HK-2 (cell line): Measurements from ENCODE around the gene NUBP2.

Experiments
- DNase-seq: peaks from one replicate; pipeline ENCODE4 v3.0.0-alpha.2; 2018; ENCODE audit not compliant: unreplicated experiment

Gene NUBP2

DNA sequence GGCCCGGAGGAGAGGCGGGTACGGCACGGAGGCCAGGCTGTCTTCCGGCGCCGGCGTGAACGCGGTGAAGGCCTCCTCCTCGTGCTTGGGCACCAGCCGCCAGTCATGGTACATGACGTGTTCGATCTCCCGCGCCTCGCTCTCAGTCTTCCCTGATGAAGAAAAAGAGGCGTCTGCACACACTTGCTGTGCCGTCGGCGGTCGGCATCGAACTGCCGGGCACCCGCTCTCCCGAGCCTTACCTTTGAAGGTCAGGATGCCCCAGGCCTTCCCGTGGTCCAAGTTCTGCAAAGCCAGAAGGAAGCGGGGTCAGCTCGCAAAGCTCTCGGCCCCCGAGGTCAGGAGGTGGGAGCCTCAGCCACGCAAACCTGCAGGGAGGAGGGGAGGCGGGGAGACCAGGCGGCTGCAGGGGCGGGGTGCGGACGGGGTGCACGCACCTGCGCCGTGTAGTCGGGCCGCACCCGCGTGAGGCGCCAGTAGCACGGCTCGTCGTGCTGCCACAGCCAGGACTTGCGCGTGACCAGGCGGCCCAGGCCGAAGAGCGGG is 10.3 kb upstream of the NUBP2 start, which contains the start of gene EME2:
Gene EME2 (plus strand): TSS at position 449 of the 546 bp plus-strand sequence. CDS start 418 bp downstream, outside the sequence.
- DNase-seq: peak; percentile 36

DNA sequence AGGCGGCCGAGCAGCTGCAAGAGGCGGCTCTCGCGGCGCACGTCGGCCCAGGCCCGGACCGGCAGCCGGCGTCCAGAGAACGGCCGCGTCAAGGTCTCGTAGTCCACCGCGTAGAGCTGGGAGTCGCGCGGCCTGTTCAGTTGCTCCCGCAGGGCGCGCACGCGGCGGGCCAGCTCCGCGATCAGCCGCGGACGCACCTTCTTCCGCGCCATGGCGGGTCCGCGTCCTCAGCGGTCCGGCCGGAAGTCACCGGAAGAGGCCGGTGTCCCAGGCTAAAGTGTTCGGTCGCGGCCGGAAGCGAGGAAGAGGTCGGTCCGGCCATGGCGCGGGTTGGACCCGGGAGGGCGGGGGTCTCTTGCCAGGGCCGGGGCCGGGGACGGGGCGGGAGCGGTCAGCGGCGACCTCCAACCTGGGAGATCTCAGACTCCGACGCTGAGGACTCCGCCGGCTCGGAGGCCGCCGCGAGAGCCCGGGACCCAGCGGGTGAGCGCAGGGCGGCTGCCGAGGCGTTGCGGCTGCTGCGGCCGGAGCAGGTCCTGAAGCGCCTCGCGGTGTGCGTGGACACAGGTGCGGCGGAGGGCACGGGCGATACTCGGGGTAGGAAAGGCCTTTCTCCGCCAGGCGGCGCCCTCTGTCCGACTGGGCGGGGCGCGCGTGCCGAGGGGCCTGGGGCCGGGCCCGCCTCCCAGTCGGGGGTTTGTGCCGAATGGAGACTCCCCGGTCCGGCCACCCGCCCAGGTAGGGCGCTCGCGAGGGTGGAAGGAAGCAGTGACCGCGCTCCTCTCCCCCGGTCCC is 9.7 kb upstream of the NUBP2 start, which contains the start of gene MRPS34:
Gene MRPS34 (minus strand): TSS at position 227 of the 795 bp plus-strand sequence. CDS start 15 bp downstream, at position 212.
- peak; percentile 80 for DNase-seq

DNA sequence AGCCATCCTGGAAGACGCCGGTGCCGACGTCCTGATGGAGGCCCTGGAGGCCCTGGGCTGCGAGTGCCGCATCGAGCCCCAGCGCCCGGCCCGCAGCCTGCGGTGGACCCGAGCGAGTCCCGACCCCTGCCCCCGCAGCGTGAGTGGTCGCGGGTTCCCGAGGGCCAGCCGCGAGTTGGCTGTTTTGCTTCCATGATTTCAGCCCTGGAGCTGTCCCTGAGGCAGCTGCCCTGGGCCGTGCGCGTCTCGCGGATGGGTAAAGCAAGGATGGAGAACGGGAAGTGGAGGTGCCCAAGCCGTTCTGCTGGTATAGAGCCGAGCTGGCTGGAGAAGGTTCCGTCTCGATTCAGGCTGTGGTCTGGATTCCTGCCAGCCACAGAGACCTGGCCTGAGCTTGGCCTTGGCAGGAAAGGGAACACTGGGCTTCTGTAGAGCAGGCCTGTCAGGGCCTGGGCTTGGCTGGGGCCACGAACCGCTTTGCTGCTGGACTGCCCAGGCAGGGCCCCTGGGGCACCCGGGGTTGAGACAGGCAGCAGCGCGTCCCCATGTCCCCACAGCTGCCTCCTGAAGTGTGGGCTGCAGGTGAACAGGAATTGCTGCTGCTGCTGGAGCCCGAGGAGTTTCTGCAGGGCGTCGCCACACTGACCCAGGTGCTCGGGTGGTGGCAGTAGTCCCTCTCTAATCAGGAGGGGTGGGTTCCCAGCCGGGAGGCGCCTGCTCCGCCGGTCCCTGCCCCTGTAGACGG is 8.9 kb upstream of the NUBP2 start:
- peak; percentile 40 for DNase-seq

DNA sequence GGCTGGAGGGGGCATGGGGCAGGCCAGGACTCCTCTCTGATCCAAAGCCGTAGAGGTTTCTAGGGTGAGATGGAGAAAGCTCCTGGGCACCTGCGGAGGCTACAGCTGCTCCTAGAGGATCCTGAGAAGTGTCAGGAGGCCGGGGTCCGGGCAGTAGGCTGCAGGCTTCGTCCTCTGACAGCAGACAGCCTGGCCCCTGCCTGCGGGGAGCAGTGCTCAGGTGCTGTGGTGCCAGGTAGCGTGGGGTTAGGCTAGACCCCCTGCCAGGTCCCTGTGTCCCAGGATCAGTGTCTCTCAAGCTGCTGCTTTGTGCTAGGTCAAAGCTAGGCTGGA is 8.3 kb upstream of the NUBP2 start:
- no peak for DNase-seq

DNA sequence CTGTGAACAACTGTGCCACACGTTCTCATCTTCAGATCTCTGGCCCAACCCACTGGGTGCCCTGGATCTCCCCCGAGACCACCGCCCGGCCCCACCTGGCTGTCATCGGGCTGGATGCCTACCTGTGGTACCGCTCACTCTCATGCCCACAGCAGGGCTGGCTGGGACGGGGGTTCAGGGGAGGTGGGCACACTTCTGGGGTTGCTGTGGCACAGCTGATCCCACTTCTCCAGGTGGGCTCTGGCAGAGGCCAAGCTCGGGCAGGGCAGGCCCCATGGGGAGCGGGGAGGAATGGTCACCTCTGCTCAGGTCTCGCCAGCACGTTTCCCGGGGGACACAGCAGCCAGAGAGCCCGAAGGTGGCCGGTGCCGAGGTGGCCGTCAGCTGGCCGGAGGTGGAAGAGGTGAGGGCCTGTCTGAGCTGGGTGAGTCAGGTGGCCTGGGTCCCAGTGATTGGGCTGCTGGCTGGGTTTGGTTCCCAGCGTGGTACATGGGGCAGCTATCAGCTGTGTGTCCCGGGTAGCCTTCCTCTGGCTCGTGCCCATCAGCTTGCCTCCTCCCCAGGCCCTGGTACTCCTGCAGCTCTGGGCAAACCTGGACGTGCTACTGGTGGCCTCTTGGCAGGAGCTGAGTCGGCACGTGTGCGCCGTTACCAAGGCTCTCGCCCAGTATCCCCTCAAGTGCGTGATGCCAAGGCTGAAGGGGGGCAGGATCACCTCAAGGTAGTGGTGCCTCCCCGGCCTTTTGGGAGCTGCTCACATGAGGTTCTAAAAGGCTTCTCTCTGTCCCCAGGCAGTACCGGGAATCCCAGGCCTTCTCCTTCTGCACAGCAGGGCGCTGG is 7.5 kb upstream of the NUBP2 start:
- DNase-seq: no peak

DNA sequence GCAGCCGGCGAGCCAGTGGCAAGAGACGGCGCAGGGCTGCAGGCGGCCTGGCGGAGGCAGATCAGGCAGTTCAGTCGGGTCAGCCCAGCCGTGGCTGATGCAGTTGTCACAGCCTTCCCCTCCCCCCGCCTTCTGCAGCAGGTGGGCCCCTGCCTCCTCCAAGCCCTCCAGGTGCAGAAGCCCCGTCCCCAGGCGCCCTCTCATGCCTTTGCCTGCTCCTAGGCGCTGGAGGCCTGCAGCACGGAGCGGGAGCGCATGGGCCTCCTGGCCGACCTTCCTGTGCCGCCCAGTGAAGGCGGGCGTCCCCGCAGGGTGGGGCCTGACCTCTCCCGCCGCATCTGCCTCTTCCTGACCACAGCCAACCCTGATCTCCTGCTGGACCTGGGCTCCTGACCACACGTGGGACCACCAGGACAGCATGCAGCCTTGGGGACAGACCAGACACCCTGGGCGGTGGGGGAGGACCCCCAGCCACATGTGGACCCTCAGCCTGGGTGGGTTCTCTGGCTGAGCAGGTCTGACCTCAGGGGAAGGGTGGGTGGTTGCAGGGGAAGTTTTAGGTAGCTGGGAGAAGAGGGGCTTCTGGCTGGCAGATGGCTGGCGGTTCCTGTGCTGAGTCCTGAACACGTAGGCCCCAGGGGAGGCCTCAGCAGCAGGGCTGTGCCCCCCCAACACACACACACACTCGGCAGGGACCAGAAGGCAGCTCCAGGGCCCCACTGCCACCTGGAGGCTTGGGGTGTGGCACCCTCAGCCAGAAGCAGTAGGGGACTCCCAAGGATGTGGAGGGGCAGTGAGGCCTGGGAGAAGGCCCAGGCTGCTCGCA is 6.7 kb upstream of the NUBP2 start:
- no peak for DNase-seq

DNA sequence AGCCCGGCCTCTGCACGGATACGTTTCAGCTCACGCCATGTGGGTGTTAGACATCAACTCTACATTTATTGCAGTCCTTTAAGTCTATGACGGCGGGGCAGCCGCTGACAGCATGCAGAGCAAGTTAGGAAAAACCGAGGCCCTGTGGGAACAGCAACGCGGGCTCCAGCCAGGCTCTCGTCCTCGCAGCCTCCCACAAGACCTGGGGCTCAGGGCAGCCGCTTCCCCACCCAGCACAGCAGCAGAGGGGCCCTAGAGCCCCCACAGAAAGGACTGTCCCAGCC is 6.1 kb upstream of the NUBP2 start:
- no peak for DNase-seq

DNA sequence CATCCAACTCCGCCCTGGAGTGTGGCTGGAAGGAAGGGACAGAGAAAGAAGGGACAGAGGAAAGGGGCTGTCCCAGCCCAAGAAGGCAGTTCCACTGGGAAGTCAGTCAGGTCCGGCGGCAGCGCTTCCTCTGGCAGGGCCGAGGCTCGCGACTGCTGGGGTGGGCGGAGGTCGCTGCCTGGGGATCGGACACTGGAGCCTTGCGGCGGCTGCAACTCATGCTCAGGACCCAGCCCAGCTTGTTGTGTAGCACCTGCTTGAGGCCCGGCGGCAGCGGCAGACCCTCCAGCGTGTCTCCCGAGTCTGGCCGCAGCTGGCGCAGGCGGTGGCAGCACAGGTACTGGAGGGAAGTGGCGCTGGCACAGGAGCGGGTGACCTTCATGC is 5.8 kb upstream of the NUBP2 start:
- DNase-seq: no peak

DNA sequence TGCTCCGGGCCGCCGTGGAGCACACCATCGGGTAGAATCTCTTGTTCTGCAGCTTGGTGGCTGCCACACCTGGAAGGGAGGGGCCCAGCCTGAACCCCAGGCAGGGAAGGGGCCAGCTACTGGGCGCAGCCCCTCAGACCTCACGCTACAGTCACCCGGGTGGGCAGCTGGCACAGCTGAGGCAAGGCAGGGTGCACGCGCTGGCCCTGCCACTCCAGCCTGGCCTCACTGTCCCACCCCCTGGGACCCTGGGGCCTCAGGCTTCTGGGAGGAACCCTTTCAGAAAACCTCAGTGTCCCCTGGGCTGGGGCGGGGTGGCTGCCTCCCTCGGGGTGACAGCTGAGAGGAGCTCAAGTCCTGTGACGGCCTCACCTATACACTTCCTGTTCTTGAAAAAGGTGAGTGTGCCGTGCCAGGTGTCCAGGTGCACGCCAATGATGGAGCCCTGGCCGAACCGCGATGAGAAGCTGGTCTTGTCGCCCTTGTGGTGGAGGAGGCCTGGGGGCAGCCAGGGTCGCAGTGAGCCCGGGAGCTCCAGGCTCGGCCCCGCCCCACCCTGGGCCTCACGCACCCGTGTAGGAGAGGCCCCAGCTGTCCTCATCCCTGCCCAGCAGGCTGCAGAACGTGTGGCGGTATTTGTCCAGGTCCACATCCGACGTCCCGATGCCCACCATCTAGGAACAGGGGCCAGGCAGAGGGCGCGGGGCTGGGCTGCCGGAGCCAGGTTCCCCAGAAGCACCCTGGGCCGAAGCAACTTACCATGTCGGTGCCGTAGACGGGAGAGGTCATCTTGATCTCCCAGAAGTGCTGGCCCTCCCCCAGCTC is 5.2 kb upstream of the NUBP2 start:
- no peak for DNase-seq

DNA sequence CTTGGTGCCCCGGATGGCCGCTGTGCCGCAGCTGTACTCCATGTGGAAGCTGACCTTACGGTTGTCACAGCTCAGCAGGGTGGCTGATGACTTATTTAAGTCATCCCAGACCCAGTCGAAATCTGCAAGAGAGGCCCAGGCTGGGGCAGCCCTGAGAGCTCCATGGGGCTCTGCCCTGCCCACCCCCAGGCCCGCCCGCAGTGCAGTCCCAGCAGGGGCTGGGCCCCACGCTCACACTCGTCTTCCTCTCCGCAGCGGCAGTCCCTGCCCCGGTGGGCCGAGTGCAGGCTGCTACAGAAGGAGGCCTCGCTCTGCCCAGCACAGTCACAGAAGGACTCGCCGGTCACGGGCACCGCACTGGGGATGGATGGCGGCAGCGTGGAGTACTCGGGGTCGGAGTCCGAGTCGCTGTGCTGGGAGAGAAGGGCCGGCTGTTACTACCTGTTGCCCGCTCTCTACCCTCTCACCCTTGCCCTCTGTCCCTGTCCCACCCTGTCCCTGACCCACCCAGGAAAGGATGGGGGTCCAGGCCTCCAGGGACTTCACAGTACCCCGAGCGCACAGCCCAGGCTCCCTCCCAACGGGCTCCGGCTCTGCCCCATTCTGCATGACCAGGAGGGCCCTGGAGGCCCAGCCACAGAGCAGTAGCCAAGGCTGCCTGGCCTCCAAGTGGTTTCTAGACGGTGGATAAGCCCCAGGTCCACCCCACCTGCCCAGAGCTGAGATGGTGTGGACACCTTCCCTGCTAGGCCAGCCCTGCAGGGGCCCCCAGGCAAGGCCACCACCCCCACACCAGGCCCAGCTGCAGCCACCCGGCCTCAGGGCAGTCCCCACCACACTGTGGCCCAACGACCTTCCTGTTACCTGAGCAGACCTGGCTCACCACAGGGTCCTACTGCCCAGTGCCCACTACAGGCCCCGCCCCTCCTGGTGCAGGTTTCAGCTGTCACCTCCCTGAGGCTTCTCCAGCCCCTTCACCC is 4.3 kb upstream of the NUBP2 start:
- DNase-seq: no peak

DNA sequence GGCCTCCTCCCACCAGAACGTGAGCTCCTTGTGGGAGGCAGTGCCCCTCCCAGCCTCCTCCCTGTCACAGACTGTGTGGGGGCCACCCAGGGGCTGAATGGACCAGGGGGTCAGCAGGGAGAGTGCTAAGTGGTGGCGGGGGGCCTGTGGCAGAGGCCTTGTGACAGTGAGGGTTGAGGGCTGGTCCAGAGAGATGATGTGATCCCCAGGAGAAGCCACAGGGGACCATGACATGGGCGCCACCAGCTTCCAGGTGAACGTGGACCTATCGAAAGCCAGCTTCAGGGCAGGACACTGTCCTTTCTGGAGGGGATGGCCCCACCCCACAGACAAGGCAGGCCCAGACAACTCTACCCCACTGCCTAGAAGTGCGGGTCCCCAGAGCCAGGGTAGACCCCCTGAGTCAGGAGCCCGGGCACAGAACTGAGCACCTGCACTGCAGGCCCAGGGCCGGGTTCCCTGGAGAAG is 3.5 kb upstream of the NUBP2 start:
- no peak for DNase-seq

DNA sequence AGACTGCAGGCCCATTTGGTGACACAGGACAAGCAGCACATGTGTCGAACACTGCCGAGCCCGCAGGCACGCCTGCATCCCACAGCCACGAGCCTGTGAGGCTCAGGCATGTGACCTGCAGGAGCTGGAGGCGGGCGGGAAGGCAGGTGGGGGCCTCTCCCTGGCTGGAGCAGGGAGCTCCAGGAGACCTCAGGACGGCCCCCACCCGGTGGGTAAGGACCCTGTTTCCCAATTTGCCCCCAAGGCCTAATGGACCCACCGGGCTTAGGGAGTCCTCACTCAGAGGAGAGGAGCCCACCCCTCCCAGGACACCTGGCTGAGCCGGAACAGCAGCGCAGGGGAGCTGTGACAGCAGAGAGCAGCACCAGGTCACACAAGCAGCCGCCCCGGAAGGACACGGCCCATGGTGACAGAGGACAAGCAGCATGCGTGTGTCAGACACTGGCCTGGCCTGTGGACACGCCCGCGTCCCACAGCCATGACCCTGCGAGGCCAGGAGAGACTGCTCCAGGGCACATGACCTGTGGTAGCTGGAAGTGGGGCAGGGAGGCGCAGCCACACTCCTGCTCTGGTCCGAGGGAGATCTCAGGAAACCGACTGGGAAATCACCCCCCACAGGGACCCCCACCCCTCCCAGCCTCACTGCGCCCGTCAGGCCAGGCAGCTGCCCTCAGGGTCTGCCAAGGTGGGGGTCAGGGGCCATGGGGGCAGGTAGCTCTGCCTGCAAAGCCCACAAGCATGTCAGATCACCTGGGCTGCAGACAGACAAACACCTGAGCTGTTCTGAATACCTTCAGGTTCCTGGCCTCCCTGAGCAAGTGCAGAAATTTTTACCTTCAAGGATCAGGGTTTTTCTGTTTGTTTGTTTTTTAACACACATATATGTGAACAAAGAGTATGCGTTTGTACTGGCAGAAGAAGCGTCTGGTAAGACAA is 2.8 kb upstream of the NUBP2 start:
- no peak for DNase-seq

DNA sequence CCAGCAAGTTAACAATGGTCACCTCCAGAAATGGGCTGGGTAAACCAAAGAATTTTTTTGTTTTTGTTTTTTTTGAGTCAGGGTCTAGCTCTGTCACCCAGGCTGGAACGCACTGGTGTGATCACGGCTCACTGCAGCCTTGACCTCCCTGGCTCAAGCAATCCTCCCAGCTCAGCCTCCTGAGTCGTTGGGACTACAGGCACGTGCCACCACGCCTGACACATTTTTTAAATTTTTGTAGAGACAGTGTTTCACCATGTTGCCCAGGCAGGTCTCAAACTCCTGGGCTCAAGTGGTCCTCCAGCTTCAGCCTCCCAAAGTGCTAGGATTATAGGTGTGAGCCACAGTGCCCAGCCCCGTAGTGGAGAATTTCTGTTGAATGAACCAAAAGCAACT is 2.1 kb upstream of the NUBP2 start:
- no peak for DNase-seq

DNA sequence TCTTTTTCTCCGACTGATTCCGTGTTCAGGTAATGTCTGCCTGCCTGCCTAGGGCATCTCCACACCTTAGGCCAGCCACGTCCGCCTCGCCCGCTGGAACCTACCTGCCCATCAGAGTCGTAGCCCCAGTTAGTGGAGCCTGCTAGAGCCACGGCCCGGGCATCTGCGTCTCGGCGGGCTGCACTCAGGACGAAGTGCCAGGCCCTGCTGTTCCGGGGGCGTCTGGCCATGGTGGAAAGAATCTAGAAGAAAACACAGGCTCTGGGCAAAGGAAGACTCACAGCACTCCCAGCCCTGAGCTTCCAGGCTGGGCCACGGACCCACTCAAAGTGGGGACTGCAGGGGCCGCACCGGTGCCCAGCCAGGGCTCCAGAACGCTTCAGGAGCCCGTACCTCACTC is 1.5 kb upstream of the NUBP2 start:
- no peak for DNase-seq

DNA sequence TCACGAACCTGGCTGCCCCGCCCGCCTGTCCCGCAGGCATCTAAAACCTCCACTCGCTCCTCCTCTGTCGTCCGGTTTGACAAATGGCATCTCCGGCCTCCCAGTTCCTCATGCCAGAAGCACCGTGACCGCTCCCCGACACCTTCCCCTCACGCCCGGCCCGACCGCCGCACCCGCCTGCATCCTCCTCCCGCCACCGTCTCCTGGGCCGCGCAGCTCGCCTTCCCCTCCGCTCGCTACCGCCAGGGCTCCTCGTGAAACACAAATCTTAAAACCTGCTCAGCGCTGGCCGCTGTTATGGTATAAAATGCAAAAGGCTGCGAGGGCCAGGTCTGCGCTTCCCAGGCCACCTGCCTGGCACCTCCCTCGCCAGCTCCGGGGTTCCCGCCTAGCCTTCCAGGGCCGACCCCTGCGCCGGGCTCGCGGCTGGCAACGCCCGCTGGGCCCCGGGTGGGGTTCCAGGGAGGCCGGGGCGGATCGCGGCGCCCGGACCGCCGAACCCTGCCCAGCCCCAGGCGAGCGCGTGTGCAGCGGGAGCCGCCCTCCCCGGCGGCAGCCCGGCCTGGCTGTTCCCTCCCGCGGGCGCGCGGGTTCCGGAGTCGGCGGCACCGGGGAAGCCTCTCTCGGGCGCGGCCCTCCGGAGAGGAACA is 877 bp upstream of the NUBP2 start:
- DNase-seq: peak; percentile 49

DNA sequence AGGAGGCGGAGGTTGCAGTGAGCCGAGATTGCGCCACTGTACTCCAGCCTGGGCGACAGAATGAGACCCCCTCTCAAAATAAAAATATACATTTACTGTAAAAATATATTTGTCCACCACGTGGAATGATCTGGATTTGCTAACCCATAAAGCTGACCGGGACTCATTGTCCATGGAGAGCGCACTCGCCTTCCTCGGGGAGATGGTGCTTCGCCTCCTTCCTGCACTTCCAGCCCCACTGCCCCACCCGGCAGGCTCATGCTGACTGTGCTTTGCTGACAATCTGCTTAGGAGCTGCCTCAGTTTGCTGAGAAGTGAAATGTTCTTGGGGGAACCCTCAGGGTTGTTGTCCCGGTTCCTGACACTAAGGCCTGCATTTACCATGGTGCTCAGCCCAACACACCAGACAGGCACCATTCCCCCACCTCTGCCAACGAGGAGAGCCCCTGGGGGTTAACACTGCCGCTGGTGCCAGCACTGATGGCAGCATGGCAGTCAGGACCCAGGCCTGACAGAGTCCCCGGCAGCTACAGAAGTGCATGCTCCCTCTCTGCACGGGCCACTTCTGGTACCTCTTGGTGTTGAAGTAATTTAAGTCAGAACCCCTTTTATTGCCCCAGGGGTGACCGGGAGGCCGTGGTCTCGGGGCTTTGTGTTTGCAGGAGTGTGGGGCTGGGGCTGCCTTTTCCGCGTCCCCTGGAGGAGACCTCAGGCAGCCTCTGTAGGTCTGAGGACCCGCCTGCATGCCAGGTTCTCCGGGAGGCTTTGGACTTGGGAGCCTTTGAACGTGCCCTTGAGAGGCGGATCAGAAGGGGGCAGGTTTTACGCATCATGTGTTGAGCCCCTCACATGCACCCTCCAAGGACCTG is 2.5 kb downstream of the NUBP2 start:
- DNase-seq: no peak

DNA sequence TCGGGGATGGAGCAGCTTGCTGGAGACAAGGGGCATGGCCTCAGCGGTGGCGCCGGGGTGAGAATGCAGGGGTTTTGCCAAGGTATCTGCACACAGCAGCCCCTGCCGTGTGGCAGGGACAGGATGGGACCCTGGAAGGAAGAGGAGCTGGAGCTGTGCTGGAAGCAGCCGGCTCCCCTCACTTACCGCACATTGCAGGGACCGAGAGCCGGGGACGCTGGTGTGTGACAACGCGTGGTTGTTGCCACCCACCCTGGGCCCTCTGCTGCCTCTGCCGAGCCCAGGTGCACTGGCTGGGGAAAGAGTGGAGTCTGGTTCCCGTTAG is 3.0 kb downstream of the NUBP2 start:
- no peak for DNase-seq
